IPS DF 6.9 (cell line): Measurements from ENCODE around the gene BCR.

ENCODE experiments used
- DNase-seq: peaks from one replicate; pipeline ENCODE4 v3.0.0-alpha.2; 2013; ENCODE audit warnings: low read depth, low spot score
- H3K27ac ChIP-seq: one replicate; pipeline ENCODE4 v1.5.1; 2013; ENCODE audit warnings: low read length, control low read depth
- H3K27me3 ChIP-seq: 2 replicates; pipeline ENCODE4 v1.6.1; 2013; ENCODE audit warnings: mild to moderate bottlenecking, low read length; ENCODE audit not compliant: control insufficient read depth, insufficient read depth
- H3K36me3 ChIP-seq: 2 replicates; pipeline ENCODE4 v1.6.1; 2013; ENCODE audit warnings: low read length; ENCODE audit not compliant: control insufficient read depth, insufficient read depth
- H3K4me1 ChIP-seq: 2 replicates; pipeline ENCODE4 v1.6.1; 2013; ENCODE audit warnings: low read length; ENCODE audit not compliant: control insufficient read depth, insufficient read depth
- H3K4me3 ChIP-seq: 2 replicates; pipeline ENCODE4 v1.5.1; 2013; ENCODE audit warnings: mild to moderate bottlenecking, low read length
- H3K9me3 ChIP-seq: 2 replicates; pipeline ENCODE4 v1.6.1; 2013; ENCODE audit warnings: low read length, inconsistent platforms; ENCODE audit not compliant: control insufficient read depth, insufficient read depth
- WGBS: extraction: QIAGEN DNeasy Blood & Tissue Kit; methylation state at CpG from one replicate; pipeline ENCODE4 v1.1.7; 2013; ENCODE audit warnings: mixed read lengths, missing lambda C conversion rate; ENCODE audit not compliant: insufficient read length, insufficient coverage; 5-methylcytosine and 5-hydroxymethylcytosine counted together

Gene BCR

DNA sequence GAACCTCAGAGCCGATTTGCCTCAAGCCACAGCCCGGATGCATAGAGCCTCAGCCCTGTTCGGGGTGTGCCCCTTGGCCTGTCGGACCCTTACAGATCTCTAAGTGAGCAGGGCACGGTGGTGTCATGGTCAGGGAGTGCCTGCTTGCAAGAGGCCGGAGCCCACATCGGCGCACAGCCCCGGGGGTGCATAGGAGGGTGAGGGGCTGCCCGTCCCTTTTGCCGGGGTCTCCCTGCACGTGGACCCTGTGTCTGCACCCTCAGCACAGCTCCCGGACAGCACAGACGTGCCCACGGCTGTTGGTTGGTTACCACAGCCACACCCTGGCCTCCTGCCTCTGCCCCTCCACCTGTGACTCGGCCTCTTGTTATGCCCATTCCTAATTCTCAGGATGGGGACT, 28.5 kb upstream of the BCR start:
- Histone ChIP-seq H3K27me3 (no peaks in the 10 kb centered on the region), H3K9me3 (no peaks in the 10 kb centered on the region), H3K4me3 (no peak overlapping the region), H3K36me3 (no peaks in the 10 kb centered on the region), H3K4me1 (peaks cover 2% of the 10 kb centered on the region), H3K27ac (no peak overlapping the region)
- no CpG with 5 or more reads among the region's 16 CpGs for WGBS
- DNase-seq, result no peak

GRCh38 chr22:23152238-23153114, 27.8 kb upstream of the BCR start:
- Histone ChIP-seq H3K9me3 (no peaks in the 10 kb centered on the region), H3K36me3 (no peaks in the 10 kb centered on the region), H3K27me3 (no peaks in the 10 kb centered on the region), H3K4me1 (peaks cover 2% of the 10 kb centered on the region), H3K27ac (no peak overlapping the region), H3K4me3 (no peak overlapping the region)
- WGBS, result no CpG with 5 or more reads among the region's 19 CpGs
- DNase-seq, result no peak

DNA sequence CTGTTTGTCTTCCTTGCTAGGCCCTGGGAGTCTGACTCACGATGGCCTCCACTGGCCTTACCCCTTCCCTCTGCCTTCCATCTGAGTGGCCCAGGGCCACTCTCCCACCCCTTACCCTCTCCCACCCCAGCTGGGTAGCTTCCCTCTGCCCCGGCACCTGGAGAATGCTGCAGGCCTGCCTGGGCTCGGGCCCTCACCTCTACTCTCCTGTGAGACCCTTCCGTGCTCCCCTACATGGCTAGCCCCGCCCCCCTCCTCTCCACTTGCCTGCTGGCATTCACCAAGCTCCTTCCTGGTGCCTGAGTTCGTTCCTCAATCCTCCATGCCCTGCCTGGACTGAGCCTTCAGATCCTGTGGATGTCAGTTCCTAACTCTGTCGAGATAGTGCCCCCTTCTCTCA, 26.3 kb upstream of the BCR start:
- no peak overlapping the region for H3K4me3 ChIP-seq

DNA sequence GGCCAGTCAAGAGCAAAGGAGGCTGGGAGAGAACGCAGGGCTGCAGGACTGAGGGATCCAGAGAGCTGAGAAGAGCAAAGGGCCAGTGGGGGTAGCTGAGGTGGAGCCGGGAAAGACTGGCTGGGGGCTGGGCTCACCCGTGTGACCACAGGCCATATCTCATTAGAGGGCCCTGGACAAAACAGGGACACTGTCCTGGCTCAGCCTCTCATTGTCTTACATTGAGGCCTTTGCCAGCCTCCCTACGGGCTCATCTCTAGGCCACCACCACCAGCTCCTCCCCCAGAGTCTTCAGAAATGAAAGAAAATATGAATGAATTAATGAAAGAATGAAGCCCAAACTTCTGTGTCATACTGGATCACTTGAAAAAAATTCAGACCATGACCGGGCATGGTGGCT, 25.8 kb upstream of the BCR start:
- Histone ChIP-seq H3K9me3 (no peaks in the 10 kb centered on the region), H3K36me3 (no peaks in the 10 kb centered on the region), H3K27ac (no peak overlapping the region), H3K4me3 (no peak overlapping the region), H3K4me1 (peaks cover 4% of the 10 kb centered on the region), H3K27me3 (no peaks in the 10 kb centered on the region)
- no CpG with 5 or more reads among the region's 5 CpGs for WGBS
- DNase-seq, result no peak

More for the DNA sequence above, 26.3 kb upstream of the BCR start:
- Histone ChIP-seq H3K9me3 (no peaks in the 10 kb centered on the region), H3K27ac (no peak overlapping the region), H3K36me3 (no peaks in the 10 kb centered on the region), H3K4me1 (peaks cover 4% of the 10 kb centered on the region), H3K27me3 (no peaks in the 10 kb centered on the region)
- no peak for DNase-seq
- WGBS, result no CpG with 5 or more reads among the region's 7 CpGs

- no CpG with 5 or more reads among the region's 3 CpGs for WGBS
- H3K9me3 ChIP-seq, result no peaks in the 10 kb centered on the region
- no peak overlapping the region for H3K27ac ChIP-seq
- no peaks in the 10 kb centered on the region for H3K27me3 ChIP-seq
- no peak for DNase-seq
- H3K36me3 ChIP-seq, result no peaks in the 10 kb centered on the region
- H3K4me1 ChIP-seq, result peaks cover 2% of the 10 kb centered on the region; the same call in 1 of the 2 replicates
- no peak overlapping the region for H3K4me3 ChIP-seq
These were observed 25.2 kb upstream of the BCR start for GRCh38 chr22:23155143-23155542.

DNA sequence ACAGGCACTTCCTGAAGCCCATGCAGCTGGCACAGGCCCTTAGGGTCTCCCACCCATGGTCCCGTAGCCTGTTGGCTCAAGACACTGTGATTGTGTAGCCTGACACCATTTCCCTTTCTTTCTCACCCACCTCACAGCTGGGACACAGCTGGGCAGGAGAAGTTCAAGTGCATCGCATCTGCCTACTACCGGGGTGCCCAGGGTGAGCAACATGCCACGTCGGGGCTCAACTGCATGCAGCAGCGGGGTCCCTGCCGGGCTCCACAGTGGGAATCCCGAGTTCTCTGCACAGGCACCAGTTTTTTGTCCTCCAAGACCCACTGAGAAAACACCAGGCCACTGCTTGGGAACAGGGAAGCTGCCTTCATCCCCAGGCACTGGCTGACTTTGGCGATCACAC, 24.5 kb upstream of the BCR start:
- Histone ChIP-seq H3K4me1 (peaks cover 2% of the 10 kb centered on the region; the same call in 1 of the 2 replicates), H3K36me3 (no peaks in the 10 kb centered on the region), H3K9me3 (no peaks in the 10 kb centered on the region), H3K27me3 (no peaks in the 10 kb centered on the region), H3K27ac (no peak overlapping the region), H3K4me3 (no peak overlapping the region)
- WGBS, result no CpG with 5 or more reads among the region's 9 CpGs
- no peak for DNase-seq

DNA sequence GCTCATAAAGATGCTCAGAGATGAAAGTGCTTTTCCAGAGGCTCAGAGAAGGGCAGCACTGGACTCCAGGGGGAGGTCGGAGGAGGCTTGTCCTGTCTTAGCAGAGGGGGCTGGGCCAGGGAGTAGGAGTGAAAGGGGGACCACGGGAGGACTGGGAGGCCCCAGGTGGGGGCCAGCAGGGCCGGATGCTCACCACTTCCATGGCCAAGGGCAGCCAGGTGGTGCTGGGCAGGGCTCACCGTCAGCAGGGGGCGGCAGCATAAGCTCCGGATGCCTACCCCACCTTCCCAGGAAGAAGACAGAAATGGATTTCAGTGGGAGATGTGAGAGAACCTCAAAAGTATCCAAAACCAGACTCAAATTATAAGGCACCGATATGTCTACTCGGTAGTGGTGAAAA, 24.0 kb upstream of the BCR start:
- Histone ChIP-seq H3K27me3 (no peaks in the 10 kb centered on the region), H3K9me3 (no peaks in the 10 kb centered on the region), H3K4me1 (peaks cover 2% of the 10 kb centered on the region; the same call in 1 of the 2 replicates), H3K4me3 (no peak overlapping the region), H3K36me3 (no peaks in the 10 kb centered on the region; the same call in 1 of the 2 replicates), H3K27ac (no peak overlapping the region)
- no CpG with 5 or more reads among the region's 8 CpGs for WGBS
- no peak for DNase-seq

DNA sequence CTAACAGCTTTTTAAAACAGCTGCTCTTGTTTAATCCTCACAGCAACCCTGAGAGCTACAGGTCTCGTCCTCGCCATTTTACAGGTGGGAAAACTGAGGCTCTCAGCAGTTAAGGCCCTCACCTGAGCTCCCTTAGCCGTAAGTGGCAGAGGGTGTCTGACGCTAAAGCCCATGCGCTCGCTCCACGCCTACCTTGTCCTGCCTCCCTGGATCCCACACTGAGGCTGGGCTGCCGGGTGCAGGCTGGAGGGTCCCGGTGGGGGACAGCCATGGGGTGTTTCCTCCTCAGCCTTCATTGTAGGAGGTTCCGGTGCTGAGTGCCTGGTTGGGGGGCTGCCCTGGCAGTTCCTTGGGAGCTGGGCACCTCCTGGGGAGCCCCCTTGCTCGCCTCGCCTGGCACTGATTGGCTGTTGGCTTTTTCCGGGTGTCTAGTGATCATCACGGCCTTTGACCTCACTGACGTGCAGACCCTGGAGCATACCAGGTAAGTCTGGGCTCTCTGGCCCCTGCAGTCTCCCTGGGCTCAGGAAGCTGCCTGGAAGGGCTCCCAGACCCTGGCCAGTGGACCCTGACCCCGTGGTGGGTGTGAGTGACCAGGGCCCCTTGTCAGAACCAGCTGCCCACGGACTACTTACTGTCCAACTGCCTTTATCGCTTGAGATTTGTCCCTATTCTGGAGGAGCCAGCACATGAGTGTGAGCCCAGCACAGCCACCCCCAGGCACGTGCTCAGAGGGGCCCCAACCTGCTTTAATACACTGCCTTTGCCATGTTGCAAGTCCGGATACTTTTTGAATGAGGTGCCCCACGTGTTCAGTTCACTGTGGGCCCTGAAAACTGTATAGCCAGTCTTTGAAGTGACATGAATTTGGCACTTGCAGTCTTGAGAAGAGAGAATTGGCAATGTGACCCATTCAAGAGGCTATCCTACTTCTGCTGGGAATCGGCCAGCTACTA, 22.5 kb upstream of the BCR start:
- no CpG with 5 or more reads among the region's 22 CpGs for WGBS

GRCh38 chr22:23158516-23159290, 21.6 kb upstream of the BCR start:
- Histone ChIP-seq H3K27ac (no peak overlapping the region), H3K9me3 (no peaks in the 10 kb centered on the region), H3K36me3 (no peaks in the 10 kb centered on the region; the same call in 1 of the 2 replicates), H3K4me3 (no peak overlapping the region), H3K27me3 (no peaks in the 10 kb centered on the region), H3K4me1 (peaks cover 2% of the 10 kb centered on the region; the same call in 1 of the 2 replicates)
- no peak for DNase-seq
- WGBS, result no CpG with 5 or more reads among the region's 14 CpGs

More for the DNA sequence above, 22.5 kb upstream of the BCR start:
- no peaks in the 10 kb centered on the region; the same call in 1 of the 2 replicates for H3K36me3 ChIP-seq
- no peaks in the 10 kb centered on the region for H3K27me3 ChIP-seq
- no peak overlapping the region for H3K4me3 ChIP-seq
- H3K9me3 ChIP-seq, result no peaks in the 10 kb centered on the region
- H3K4me1 ChIP-seq, result peaks cover 2% of the 10 kb centered on the region; the same call in 1 of the 2 replicates
- H3K27ac ChIP-seq, result no peak overlapping the region
- DNase-seq, result no peak

DNA sequence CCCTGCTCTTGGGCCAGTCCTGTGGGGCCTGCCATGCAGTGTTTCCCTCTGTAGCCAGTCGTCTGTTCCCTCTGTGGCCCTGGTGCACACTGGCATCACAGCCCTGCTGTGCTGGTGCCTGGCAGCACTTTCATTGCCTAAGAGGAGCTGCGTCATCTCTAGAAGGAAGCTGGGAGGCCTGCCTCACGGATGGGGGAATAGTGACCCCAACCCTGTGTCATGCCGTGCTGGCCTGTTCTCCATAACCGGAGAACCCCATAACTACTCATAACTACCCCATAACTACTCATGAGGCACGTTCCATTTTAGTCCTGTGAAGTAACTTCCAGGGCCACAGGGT, 21.0 kb upstream of the BCR start:
- H3K9me3 ChIP-seq, result no peaks in the 10 kb centered on the region
- peaks cover 2% of the 10 kb centered on the region; the same call in 1 of the 2 replicates for H3K4me1 ChIP-seq
- no peaks in the 10 kb centered on the region for H3K27me3 ChIP-seq
- H3K36me3 ChIP-seq, result no peaks in the 10 kb centered on the region; the same call in 1 of the 2 replicates
- H3K27ac ChIP-seq, result no peak overlapping the region
- DNase-seq, result no peak
- H3K4me3 ChIP-seq, result no peak overlapping the region
- WGBS, result no CpG with 5 or more reads among the region's 6 CpGs
